Mesendoderm (in vitro differentiated cells): ENCODE data around the gene ERC1.

Source experiments
- DNase-seq: peaks from one replicate; pipeline ENCODE4 v3.0.0; 2013
- H2AK5ac ChIP-seq: 2 replicates; pipeline ENCODE4 v1.6.1; 2013; ENCODE audit warnings: low read length, inconsistent platforms
- H2BK120ac ChIP-seq: 2 replicates; pipeline ENCODE4 v1.6.1; 2013; ENCODE audit warnings: low read depth, mild to moderate bottlenecking, low read length, moderate library complexity, mixed read lengths
- H2BK15ac ChIP-seq: replicated peaks from 2 replicates; pipeline ENCODE4 v1.6.1; 2013; ENCODE audit warnings: low read depth, mild to moderate bottlenecking, moderate library complexity
- H2BK5ac ChIP-seq: 2 replicates; pipeline ENCODE4 v1.6.1; 2013; ENCODE audit warnings: low read length, inconsistent platforms
- H3K18ac ChIP-seq: 2 replicates; pipeline ENCODE4 v1.6.1; 2013; ENCODE audit warnings: mild to moderate bottlenecking, low read length, mixed read lengths
- H3K23ac ChIP-seq: one replicate; pipeline ENCODE4 v1.6.1; 2013; ENCODE audit warnings: low read length
- H3K27ac ChIP-seq: 2 replicates; pipeline ENCODE4 v1.5.1; 2013; ENCODE audit warnings: low read depth, mild to moderate bottlenecking, inconsistent platforms, low read length, moderate library complexity
- H3K27me3 ChIP-seq: 2 replicates; pipeline ENCODE4 v1.6.1; 2013; ENCODE audit warnings: low read length, control low read depth, mild to moderate bottlenecking, inconsistent platforms; ENCODE audit not compliant: insufficient read depth, poor library complexity
- H3K36me3 ChIP-seq: 2 replicates; pipeline ENCODE4 v1.6.1; 2013; ENCODE audit warnings: low read length, inconsistent platforms; ENCODE audit not compliant: control insufficient read depth, insufficient read depth
- H3K4ac ChIP-seq: one replicate; pipeline ENCODE4 v1.6.1; 2013; ENCODE audit warnings: low read depth, mild to moderate bottlenecking, low read length, moderate library complexity
- H3K4me1 ChIP-seq: 2 replicates; pipeline ENCODE4 v1.6.1; 2013; ENCODE audit warnings: low read depth, low read length, inconsistent platforms; ENCODE audit not compliant: control insufficient read depth
- H3K4me2 ChIP-seq: 2 replicates; pipeline ENCODE4 v1.6.1; 2013; ENCODE audit warnings: low read length
- H3K4me3 ChIP-seq: 2 replicates; pipeline ENCODE4 v1.5.1; 2013; ENCODE audit warnings: mild to moderate bottlenecking, low read length
- H3K56ac ChIP-seq: one replicate; pipeline ENCODE4 v1.6.1; 2013; ENCODE audit warnings: low read length
- H3K79me1 ChIP-seq: 2 replicates; pipeline ENCODE4 v1.6.1; 2013; ENCODE audit warnings: low read length, inconsistent platforms
- H3K79me2 ChIP-seq: 2 replicates; pipeline ENCODE4 v1.6.1; 2013; ENCODE audit warnings: mild to moderate bottlenecking, low read length; ENCODE audit not compliant: control insufficient read depth, insufficient read depth
- H3K9ac ChIP-seq: 2 replicates; pipeline ENCODE4 v1.6.1; 2013; ENCODE audit warnings: low read length, inconsistent platforms
- H4K5ac ChIP-seq: one replicate; pipeline ENCODE4 v1.6.1; 2013; ENCODE audit warnings: low read length
- H4K8ac ChIP-seq: one replicate; pipeline ENCODE4 v1.6.1; 2013; ENCODE audit warnings: low read depth, mild to moderate bottlenecking, control low read depth, low read length, moderate library complexity
- WGBS: extraction: QIAGEN DNeasy Blood & Tissue Kit; methylation state at CpG from one replicate; pipeline ENCODE4 v1.1.7; 2013; ENCODE audit warnings: low lambda C conversion rate, missing lambda C conversion rate; ENCODE audit not compliant: insufficient coverage; ENCODE audit errors: extremely low coverage; 5-methylcytosine and 5-hydroxymethylcytosine counted together

ERC1 gene

GRCh38 chr12:1201886-1202285 lies 210.9 kb downstream of the ERC1 start:
- no peaks in the 10 kb centered on the region for H3K36me3 ChIP-seq
- no peaks in the 10 kb centered on the region for H3K27me3 ChIP-seq
- no peak overlapping the region for H4K8ac ChIP-seq
- H3K4ac ChIP-seq: no peak overlapping the region
- no peak overlapping the region for H2BK120ac ChIP-seq
- H3K56ac ChIP-seq: no peak overlapping the region
- WGBS: no CpG with 5 or more reads among the region's 1 CpG
- no peak overlapping the region for H3K27ac ChIP-seq
- no peak overlapping the region for H3K18ac ChIP-seq
- H4K5ac ChIP-seq: no peak overlapping the region
- H3K23ac ChIP-seq: no peak overlapping the region
- no peak overlapping the region for H2BK5ac ChIP-seq
- H2BK15ac ChIP-seq: no peak overlapping the region
- H3K9ac ChIP-seq: no peak overlapping the region
- no peaks in the 10 kb centered on the region for H3K79me1 ChIP-seq
- no peaks in the 10 kb centered on the region for H3K79me2 ChIP-seq
- no peak overlapping the region for H2AK5ac ChIP-seq
- DNase-seq: no peak
- no peak overlapping the region for H3K4me3 ChIP-seq
- no peaks in the 10 kb centered on the region for H3K4me1 ChIP-seq
- H3K4me2 ChIP-seq: no peak overlapping the region

DNA sequence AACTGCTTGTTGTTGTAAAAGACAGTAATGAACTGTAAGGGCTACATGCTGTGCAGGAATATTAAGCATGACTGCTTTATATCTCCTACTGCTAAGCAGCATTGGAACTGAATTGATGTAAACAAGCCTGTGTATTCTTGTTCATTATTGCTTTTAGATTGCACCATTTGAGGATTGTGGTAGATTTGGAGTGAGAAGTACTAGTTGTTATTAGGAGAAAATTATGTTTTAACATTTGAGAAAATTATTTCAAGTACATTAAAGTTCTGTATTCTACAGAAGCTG lies 212.7 kb downstream of the ERC1 start:
- Histone ChIP-seq H3K27ac (no peak overlapping the region), H3K56ac (no peak overlapping the region), H3K36me3 (no peaks in the 10 kb centered on the region), H2BK5ac (no peak overlapping the region), H3K79me1 (no peaks in the 10 kb centered on the region), H3K4me3 (no peak overlapping the region), H4K8ac (no peak overlapping the region), H3K4me1 (no peaks in the 10 kb centered on the region), H2AK5ac (no peak overlapping the region), H3K4me2 (no peak overlapping the region), H3K4ac (no peak overlapping the region), H2BK120ac (no peak overlapping the region), H2BK15ac (no peak overlapping the region), H4K5ac (no peak overlapping the region), H3K27me3 (no peaks in the 10 kb centered on the region), H3K9ac (no peak overlapping the region), H3K18ac (no peak overlapping the region), H3K23ac (no peak overlapping the region), H3K79me2 (no peaks in the 10 kb centered on the region)
- no peak for DNase-seq

- no peak overlapping the region for H3K27ac ChIP-seq
- no peak overlapping the region for H3K23ac ChIP-seq
- H4K5ac ChIP-seq: no peak overlapping the region
- H3K79me1 ChIP-seq: no peaks in the 10 kb centered on the region
- no peaks in the 10 kb centered on the region for H3K27me3 ChIP-seq
- no peak overlapping the region for H2BK5ac ChIP-seq
- H3K4me3 ChIP-seq: no peak overlapping the region
- no peak overlapping the region for H4K8ac ChIP-seq
- H2AK5ac ChIP-seq: no peak overlapping the region
- no peaks in the 10 kb centered on the region for H3K79me2 ChIP-seq
- no peak for DNase-seq
- no CpG with 5 or more reads among the region's 6 CpGs for WGBS
- no peaks in the 10 kb centered on the region for H3K4me1 ChIP-seq
- H3K9ac ChIP-seq: no peak overlapping the region
- H3K56ac ChIP-seq: no peak overlapping the region
- no peak overlapping the region for H3K4me2 ChIP-seq
- H3K36me3 ChIP-seq: no peaks in the 10 kb centered on the region
- no peak overlapping the region for H2BK15ac ChIP-seq
- H2BK120ac ChIP-seq: no peak overlapping the region
- no peak overlapping the region for H3K4ac ChIP-seq
- no peak overlapping the region for H3K18ac ChIP-seq
These were observed 213.6 kb downstream of the ERC1 start for GRCh38 chr12:1204581-1205121.

- Histone ChIP-seq H3K23ac (no peak overlapping the region), H4K8ac (no peak overlapping the region), H3K79me1 (no peaks in the 10 kb centered on the region), H3K79me2 (no peaks in the 10 kb centered on the region), H3K4me1 (no peaks in the 10 kb centered on the region), H2BK120ac (no peak overlapping the region), H3K56ac (no peak overlapping the region), H3K36me3 (no peaks in the 10 kb centered on the region), H4K5ac (no peak overlapping the region), H3K27ac (no peak overlapping the region), H3K27me3 (no peaks in the 10 kb centered on the region), H3K4me2 (no peak overlapping the region), H2AK5ac (no peak overlapping the region), H2BK5ac (no peak overlapping the region), H2BK15ac (no peak overlapping the region), H3K4ac (no peak overlapping the region), H3K4me3 (no peak overlapping the region), H3K18ac (no peak overlapping the region), H3K9ac (no peak overlapping the region)
- whole genome bisulfite sequencing: no CpG with 5 or more reads among the region's 4 CpGs
- DNase-seq: no peak
These were observed 214.6 kb downstream of the ERC1 start for GRCh38 chr12:1205512-1206060.

DNA sequence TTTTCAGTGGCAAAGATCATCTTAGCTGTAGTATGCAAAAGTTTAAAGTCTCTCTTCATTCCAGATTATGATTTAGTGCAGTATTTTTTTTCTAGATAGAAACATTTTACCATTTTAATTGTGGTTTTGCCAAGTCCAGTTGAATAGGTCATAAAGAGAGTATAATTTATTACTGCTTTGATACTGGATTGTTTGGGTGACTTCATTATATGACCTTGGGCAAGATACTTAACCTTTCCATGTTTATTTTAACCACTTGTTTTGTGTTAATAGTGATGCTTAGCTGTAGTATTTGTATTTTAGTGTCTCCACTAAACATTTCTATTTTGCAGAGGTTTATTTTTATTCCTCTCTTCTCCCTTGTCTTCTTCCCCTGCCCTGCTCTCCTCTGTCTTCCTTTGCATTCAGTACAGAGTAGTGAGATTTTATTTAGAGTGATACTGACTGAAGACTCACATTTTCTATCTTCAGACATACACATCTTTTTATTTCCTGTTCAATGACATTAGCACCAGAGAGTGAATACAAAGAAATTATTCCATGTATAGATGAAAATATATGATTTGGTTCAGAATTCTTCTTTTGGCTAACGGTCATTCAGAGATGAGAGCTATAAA lies 215.2 kb downstream of the ERC1 start:
- H3K27ac ChIP-seq: no peak overlapping the region
- H3K9ac ChIP-seq: no peak overlapping the region
- no peak overlapping the region for H3K56ac ChIP-seq
- H3K18ac ChIP-seq: no peak overlapping the region
- no peaks in the 10 kb centered on the region for H3K4me1 ChIP-seq
- no peak overlapping the region for H2AK5ac ChIP-seq
- no peak overlapping the region for H2BK120ac ChIP-seq
- no peaks in the 10 kb centered on the region for H3K36me3 ChIP-seq
- no peak overlapping the region for H3K4me2 ChIP-seq
- H3K79me1 ChIP-seq: no peaks in the 10 kb centered on the region
- H3K4ac ChIP-seq: no peak overlapping the region
- H4K5ac ChIP-seq: no peak overlapping the region
- H3K79me2 ChIP-seq: no peaks in the 10 kb centered on the region
- H3K23ac ChIP-seq: no peak overlapping the region
- H3K4me3 ChIP-seq: no peak overlapping the region
- DNase-seq: no peak
- H4K8ac ChIP-seq: no peak overlapping the region
- no peak overlapping the region for H2BK5ac ChIP-seq
- no peaks in the 10 kb centered on the region for H3K27me3 ChIP-seq
- no CpG with 5 or more reads among the region's 1 CpG for WGBS
- H2BK15ac ChIP-seq: no peak overlapping the region

- Histone ChIP-seq H3K23ac (no peak overlapping the region), H2BK15ac (no peak overlapping the region), H3K4ac (no peak overlapping the region), H4K5ac (no peak overlapping the region), H3K4me2 (no peak overlapping the region), H3K9ac (no peak overlapping the region), H3K27me3 (no peaks in the 10 kb centered on the region), H3K18ac (no peak overlapping the region), H3K79me2 (no peaks in the 10 kb centered on the region), H2BK120ac (no peak overlapping the region), H3K36me3 (no peaks in the 10 kb centered on the region), H2BK5ac (no peak overlapping the region), H3K27ac (no peak overlapping the region), H3K4me1 (no peaks in the 10 kb centered on the region), H2AK5ac (no peak overlapping the region), H3K56ac (no peak overlapping the region), H3K79me1 (no peaks in the 10 kb centered on the region), H3K4me3 (no peak overlapping the region), H4K8ac (no peak overlapping the region)
- no peak for DNase-seq
- no CpG with 5 or more reads among the region's 4 CpGs for WGBS
These were observed 216.3 kb downstream of the ERC1 start for GRCh38 chr12:1207276-1207675.
